Right atrium auricular region (tissue), 2 donors: ENCODE results near the gene SLC9A3. TPM values are rescaled to one million over a fixed set of nuclear protein-coding genes. Genes with fewer than 3 reads are reported as not detected.
"Not testable (repeated sequence)": the region's sequence is repeated elsewhere in the genome, so short reads cannot be mapped to it uniquely, and the experiment has no call there.

Experiments
- DNase-seq: peaks from one replicate; pipeline ENCODE4 v3.0.0-alpha.2; 2019; ENCODE audit warnings: low spot score
- H3K27ac ChIP-seq, 2 donors: fragments of 200-600 bp; sonication (generic); 1 replicate in 1 of 2; 2 replicates in 1 of 2; pipeline ENCODE4 v1.5.1; 2016 to 2019
- H3K27me3 ChIP-seq, 2 donors: fragments of 200-600 bp; sonication (generic); one replicate each; pipeline versions ENCODE4 v1.5.1 to v1.6.0; 2017 to 2019
- H3K36me3 ChIP-seq: fragments of 200-600 bp; sonication (generic); one replicate; pipeline ENCODE4 v1.5.1; 2016
- H3K4me1 ChIP-seq, 2 donors: fragments of 200-600 bp; sonication (generic); one replicate each; pipeline versions ENCODE4 v1.5.1 to v1.6.0; 2017 to 2019
- H3K4me3 ChIP-seq, 2 donors: fragments of 200-600 bp; sonication (generic); 1 replicate in 1 of 2; 2 replicates in 1 of 2; pipeline ENCODE4 v1.5.1; 2017 to 2019; ENCODE audit warnings: mild to moderate bottlenecking in 1 of 2, moderate library complexity in 1 of 2
- H3K9me3 ChIP-seq, 2 donors: fragments of 200-600 bp; sonication (generic); one replicate each; pipeline ENCODE4 v1.5.1; 2019
- CTCF ChIP-seq, 2 donors: fragments of 200-600 bp; sonication (generic); IDR thresholded peaks; one replicate each; pipeline ENCODE4 v1.5.1; 2019; ENCODE audit warnings: antibody characterized with exemption in 2 of 2
- total RNA-seq, 2 donors: library from RNA; depleted of rRNA; stranded (reverse); fragments of >200 nt; gene quantifications; one replicate each; pipeline ENCODE4 v1.1.0, GENCODE V29; 2016

The SLC9A3 gene
- total RNA-seq, 2 donors from 2014 or later: 1.8 to 2.3 TPM

DNA sequence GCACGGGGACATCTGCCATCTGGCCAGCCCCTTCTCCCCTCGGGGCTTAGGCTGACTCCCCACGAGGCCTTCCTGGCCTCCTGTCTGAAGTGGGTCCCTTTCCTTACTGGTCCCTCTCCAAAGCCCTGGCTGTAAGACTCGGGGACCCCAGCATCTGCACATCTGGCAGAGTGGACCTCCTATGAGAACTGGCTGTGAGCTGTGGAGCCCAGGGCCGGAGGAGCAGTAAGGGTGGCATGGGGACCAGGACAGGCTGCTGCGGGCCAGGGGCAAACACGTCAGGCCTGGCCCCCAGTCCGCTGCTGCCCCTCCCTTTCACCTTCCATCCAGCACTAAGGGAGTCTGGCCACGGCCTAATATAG lies 47.5 kb downstream of the SLC9A3 start:
- no peak for DNase-seq
- Histone ChIP-seq H3K4me3 (no peak overlapping the region), H3K27ac (no peak overlapping the region), H3K4me1 (peaks cover 0 to 24% of the 10 kb centered on the region in 2 donors), H3K9me3 (no peaks in the 10 kb centered on the region), H3K36me3 (no peaks in the 10 kb centered on the region), H3K27me3 (peaks cover 0 to 37% of the 10 kb centered on the region in 2 donors)
- no peak for TF ChIP-seq CTCF (IDR thresholded peaks at IDR 0.05)

DNA sequence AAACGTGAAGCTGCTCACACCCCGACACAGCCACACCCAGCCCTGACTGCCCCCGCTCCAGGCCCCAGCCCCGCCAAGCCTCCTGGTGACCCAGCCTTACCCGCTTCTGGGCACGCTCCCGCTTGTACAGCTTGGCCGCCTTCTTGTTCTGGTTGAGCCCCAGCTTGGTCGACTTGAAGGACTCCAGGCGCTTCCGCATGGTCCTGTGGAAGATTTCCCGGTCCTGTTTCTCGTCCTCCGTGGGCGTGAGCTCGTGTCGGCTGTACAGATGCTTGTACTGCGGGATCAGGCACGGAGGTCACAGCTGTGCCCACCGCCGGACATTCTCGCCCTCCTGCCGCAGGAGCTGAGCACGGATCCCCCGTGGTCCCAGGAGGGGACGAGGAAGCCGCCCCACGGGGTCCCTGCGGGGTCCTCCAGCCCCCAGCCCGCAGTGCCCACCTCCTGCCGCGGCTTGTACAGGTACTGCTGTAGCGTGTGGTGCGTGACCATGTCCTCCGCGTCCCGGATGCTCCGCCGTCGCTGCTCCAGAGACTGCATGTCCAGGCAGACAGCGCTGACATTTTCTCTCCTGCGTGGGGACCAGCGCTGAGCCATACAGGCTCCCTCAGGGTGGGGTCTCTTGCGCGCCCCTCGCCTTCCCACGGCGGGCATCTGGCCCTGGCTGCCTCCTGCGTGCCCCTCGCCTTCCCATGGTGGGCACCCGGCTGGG lies 48.0 kb downstream of the SLC9A3 start:
- no peak overlapping the region for H3K4me3 ChIP-seq
- peaks cover 0 to 37% of the 10 kb centered on the region in 2 donors for H3K27me3 ChIP-seq
- no peak for DNase-seq
- no peaks in the 10 kb centered on the region for H3K36me3 ChIP-seq
- H3K4me1 ChIP-seq: peaks cover 0 to 25% of the 10 kb centered on the region in 2 donors
- no peak for TF ChIP-seq CTCF (IDR thresholded peaks at IDR 0.05)
- no peaks in the 10 kb centered on the region for H3K9me3 ChIP-seq
- H3K27ac ChIP-seq: no peak overlapping the region

GRCh38 chr5:475704-476101 lies 48.5 kb downstream of the SLC9A3 start:
- no peak for TF ChIP-seq CTCF (IDR thresholded peaks at IDR 0.05)
- no peaks in the 10 kb centered on the region for H3K36me3 ChIP-seq
- no peak for DNase-seq
- no peaks in the 10 kb centered on the region for H3K9me3 ChIP-seq
- no peak overlapping the region for H3K27ac ChIP-seq
- peaks cover 0 to 25% of the 10 kb centered on the region in 2 donors for H3K4me1 ChIP-seq
- peaks cover 0 to 37% of the 10 kb centered on the region in 2 donors for H3K27me3 ChIP-seq
- no peak overlapping the region for H3K4me3 ChIP-seq

DNA sequence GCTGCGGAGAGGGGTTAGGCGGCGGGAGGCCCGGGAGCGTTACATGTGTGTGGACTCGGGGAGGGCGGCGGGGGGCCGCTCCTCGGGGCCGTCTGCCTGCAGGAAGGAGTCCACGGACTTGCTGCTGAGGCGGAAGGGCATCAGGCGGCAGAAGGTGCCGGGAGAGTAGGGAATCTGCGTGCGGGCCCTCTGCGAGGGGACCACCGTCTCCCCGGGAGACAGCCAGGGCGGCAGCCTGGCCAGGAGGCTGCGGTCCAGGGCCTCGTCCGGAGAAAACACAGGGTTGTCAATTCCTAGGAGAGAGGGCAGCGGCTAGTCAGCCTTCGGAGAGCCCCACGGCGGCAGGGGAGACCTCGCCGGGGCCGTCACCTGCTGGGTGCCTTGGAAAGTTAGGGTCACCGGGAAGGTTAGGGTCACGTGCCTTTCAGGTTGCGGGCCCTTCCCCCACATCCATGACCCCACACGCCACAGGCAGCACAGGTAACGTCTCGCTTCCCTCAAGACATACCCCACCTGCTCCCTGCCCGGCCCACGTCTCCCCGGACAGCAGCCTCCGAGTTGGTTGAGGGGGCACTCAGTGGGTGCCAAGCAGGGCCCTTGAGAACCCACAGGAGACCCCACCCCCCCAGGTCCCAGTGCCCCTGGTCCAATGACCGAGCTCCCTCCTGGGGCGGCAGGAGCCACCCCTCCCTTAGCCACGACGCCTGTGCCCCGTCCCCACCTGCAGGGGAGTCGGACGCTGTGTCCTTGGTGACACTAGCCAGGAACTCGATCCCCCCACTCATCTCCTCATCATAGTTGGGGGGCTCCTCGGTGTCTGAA lies 49.2 kb downstream of the SLC9A3 start:
- TF ChIP-seq CTCF (IDR thresholded peaks at IDR 0.05): no peak
- peaks cover 0 to 25% of the 10 kb centered on the region in 2 donors for H3K4me1 ChIP-seq
- no peak for DNase-seq
- H3K27ac ChIP-seq: no peak overlapping the region
- H3K4me3 ChIP-seq: peak overlapping the region in 1 of 2 donors; percentile 76
- H3K36me3 ChIP-seq: no peaks in the 10 kb centered on the region
- peaks cover 0 to 37% of the 10 kb centered on the region in 2 donors for H3K27me3 ChIP-seq
- H3K9me3 ChIP-seq: no peaks in the 10 kb centered on the region

- peak overlapping the region in 1 of 2 donors; percentile 76 for H3K4me3 ChIP-seq
- H3K9me3 ChIP-seq, DNase-seq, H3K27ac ChIP-seq, H3K36me3 ChIP-seq: not testable (repeated sequence)
- H3K4me1 ChIP-seq: peaks cover 0 to 25% of the 10 kb centered on the region in 2 donors
- H3K27me3 ChIP-seq: peaks cover 0 to 34% of the 10 kb centered on the region in 2 donors
These were observed 49.9 kb downstream of the SLC9A3 start for GRCh38 chr5:474232-474839.
